HTERT RPE-1 (cell line): ENCODE results near the gene MGST1.
"Not testable (repeated sequence)": the region's sequence is repeated elsewhere in the genome, so short reads cannot be mapped to it uniquely, and the experiment has no call there.

Experiments used
- in situ Hi-C: fragments of 300-500 bp; cut with MboI; formaldehyde crosslinking; loops from 4 replicates; pipeline ENCODE4 v1.14.3; 2020; ENCODE audit warnings: low sequenced_read_pairs

The MGST1 gene

DNA sequence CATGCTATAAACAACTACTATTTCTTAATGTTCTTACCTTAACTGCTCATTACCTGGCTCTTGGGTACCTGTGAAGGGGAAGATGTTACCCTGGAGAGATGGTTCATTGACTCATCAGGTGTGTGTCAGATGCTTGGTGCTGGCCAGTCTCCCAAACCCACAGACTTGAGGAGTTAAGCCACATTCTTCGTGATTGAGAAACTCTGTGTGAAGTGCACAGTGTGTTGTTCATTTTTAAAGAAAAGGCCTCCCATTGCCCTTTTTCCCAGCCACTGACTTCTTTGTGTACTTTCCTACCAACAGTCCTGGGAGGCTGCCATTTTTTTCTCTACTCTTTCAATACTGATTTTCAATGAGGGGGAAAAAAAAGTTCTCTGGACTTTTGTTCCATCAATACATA lies 3.2 kb downstream of the MGST1 start:
- in situ Hi-C loops, result no loop called here

DNA sequence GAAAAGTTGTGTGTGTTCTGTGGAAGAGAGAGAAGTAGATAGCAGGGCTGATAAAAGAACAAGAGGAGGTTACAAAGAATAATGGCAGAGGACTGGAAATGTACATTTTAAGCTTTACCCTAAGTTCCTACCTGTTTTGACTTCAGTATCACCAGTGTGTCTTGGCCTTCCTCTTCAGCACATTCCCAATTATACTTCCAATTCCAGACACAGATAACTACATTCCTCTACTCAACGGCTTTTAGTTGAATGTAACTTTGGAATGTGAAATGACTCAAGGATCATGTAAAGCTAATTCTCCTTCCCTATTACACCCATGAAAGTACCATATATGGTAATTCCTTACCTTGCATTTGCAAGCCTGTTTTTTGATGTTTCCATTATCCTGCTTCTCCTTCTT lies 5.0 kb downstream of the MGST1 start:
- in situ Hi-C loops, result no loop called here

DNA sequence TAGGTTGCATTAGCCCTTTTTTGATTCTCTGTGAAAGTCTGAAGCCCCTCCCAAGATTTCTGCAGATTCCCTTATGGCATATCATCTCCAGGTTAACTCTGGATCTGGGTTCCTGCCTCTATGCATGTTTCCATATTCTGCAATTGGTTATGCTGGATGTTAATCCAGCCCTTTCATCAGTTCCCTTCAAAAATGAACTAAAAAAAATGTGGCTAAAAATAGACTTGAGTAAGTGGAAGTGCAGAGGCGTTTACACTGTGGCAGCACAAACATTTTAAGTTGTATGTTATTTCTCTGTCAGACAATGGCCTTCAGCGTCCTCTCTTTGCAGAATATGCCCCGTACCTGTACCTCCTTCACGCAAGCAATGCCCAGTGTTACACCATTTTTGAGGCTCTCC lies 11.4 kb downstream of the MGST1 start:
- in situ Hi-C loops, result no loop called here

DNA sequence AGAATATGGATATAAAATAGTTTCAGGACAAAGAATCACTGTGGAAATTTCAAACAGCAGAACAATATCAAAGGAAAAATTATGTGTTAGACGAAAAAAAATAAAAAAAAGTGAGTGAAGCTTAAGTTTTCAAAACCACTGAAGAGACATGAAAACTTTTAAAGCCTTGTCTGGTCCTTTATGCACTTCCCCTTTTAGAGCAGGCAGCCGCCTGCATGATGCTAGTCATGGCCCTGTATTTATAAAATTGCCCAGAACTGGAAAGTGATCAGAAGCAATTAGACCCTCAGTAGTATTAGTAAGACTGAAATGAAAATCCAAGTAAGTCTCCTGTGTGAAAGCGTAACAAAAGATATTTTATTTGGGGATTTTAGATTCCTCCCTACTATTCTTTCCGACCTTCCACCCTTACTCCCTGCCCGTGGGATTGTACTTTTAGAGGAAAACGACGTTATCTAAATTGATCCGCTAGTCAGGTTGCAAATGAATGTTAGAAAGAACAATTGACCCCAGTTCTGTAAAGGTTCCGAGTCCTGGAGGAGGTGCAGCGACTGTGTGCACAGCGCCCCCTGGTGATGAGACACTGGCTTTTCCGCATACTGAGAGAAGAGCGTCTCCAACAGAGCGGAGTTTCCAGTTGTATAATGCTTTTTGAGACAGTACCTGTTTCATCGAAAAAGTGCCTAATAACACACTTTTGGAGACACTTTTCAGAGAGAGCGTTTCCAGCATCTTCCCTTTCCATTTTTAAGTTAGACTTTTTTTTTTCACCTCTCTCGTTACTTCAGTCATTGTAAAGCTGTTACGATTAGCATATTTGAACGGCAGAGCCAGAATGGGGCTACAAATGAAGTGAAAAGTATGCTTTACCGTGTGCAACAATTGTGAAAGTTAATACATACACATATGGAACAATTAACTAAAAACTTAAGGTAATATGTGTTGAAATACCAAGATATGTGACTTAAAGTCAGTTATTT lies 12.4 kb downstream of the MGST1 start:
- in situ Hi-C loops, result no loop called here

DNA sequence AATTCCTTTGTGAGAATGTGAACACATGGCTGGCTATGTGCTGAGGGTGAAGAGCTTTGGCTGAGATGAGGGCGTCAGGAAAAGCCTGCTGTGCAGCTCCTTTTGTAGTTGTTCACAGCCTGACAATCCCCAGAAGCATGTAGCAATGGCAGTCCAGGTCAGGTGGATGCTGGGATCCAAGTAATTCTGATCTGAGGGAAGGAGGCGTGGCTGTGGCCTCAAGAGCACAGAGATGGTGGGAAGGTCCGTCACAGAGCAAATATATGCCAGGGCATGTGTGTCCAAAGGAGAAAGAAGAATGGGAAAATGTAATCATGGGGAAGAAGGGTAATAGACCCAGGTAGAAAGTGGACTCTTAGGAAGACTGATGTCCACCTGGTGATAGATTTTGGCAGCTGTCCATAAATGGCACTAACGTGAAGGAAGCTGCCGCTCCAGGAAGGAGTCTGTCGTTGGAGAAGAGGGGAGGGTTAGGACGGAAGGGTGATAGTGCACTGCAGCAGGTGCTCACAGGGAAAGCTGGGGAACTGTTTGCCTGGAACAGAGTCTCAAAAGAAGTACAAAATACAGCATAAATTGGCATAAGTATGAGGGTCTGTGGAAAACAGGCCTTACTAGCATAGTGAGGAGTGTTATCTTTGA lies 13.8 kb downstream of the MGST1 start:
- in situ Hi-C loops, result no loop called here

DNA sequence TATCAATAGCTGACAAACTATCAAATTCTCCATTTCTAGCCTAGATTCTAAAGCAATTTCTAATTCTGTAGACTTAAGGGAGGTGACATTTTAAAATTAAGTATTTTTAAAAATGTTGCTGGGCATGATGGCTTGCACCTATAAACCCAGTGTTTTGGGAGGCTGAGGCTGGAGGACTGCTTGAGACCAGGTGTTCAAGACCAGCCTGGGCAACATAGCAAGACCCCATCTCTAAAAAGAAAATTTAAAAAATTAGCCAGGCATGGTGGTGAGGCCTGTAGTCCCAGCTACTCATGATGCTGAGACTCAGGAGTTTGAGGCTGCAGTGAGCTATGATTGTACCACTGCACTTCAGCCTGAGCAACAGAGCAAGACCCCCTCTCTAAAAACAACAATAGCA lies 15.1 kb downstream of the MGST1 start:
- in situ Hi-C loops, result no loop called here

DNA sequence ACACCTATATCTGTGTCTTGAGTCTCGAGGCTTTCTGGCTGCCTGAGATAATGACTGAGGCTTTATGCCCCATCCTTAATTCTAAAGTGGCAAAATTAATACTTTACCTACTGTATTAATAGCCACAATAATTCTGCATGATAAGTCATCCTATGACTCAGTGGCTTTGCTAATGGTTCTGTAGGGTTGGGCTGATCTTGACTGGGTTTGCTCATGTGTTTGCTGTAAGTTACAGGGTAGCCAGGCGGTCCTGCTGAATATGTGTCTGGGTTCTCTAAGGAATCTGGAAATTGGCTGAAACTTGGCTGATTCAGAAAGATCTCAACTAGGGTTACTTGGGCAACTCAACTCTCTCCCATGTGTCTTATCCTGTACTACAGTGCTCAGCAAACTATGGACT lies 21.7 kb downstream of the MGST1 start:
- in situ Hi-C loops, result no loop called here

DNA sequence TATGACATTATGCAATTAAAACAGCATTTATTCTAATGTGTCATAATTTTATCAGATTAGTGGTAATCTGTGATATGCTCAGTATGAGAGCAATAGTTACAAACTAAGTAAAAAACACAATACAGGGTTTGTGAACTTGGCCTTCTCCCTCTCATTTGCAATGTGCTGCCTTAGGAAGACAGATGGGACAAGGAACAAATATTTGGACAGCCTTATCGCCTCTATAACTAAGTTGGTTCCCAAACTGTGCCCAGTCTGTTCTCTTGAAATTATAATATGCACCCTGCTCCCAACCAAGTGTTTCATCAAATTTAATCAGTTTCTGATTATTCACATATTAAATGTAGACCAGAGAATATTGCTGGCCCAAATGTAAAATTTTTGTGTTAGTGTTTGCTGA lies 22.7 kb downstream of the MGST1 start:
- in situ Hi-C loops, result no loop called here

DNA sequence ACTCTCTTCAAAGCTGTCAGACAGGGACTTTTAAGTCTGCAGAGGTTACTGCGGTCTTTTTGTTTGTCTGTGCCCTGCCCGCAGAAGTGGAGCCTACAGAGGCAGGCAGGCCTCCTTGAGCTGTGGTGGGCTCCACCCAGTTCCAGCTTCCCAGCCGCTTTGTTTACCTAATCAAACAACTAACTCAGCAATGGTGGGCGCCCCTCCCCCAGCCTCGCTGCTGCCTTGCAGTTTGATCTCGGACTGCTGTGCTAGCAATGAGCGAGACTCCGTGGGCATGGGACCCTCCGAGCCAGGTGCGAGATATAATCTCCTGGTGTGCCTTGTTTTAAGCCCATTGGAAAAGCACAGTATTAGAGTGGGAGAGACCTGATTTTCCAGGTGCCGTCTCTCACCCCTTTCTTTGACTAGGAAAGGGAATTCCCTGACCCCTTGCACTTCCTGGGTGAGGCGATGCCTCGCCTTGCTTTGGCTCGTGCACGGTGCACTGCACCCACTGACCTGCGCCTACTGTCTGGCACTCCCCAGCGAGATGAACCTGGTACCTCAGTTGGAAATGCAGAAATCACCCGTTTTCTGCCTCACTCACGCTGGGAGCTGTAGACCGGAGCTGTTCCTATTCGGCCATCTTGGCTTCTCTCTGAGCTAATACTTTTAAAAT lies 35.3 kb downstream of the MGST1 start:
- in situ Hi-C loops, result not testable (repeated sequence)

DNA sequence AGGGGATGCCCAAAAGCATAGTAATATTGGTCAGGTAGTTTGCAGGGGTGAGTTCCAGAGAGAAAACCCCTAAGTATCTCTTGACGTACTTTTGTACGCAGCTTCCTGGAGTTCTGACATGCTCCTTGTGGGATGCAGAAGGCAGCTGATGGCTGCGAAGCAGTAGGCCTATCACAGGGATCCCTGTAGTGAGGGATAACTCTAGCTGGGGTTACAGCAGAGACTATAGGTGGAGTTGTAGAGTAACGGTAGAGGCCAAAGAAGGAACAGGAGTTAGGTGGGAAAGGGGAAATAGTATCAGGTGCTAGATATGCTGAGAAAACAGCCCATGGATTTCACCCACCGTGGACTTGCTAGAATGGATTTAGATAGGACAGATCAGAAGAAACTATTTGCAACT lies 37.3 kb downstream of the MGST1 start:
- in situ Hi-C loops, result no loop called here

DNA sequence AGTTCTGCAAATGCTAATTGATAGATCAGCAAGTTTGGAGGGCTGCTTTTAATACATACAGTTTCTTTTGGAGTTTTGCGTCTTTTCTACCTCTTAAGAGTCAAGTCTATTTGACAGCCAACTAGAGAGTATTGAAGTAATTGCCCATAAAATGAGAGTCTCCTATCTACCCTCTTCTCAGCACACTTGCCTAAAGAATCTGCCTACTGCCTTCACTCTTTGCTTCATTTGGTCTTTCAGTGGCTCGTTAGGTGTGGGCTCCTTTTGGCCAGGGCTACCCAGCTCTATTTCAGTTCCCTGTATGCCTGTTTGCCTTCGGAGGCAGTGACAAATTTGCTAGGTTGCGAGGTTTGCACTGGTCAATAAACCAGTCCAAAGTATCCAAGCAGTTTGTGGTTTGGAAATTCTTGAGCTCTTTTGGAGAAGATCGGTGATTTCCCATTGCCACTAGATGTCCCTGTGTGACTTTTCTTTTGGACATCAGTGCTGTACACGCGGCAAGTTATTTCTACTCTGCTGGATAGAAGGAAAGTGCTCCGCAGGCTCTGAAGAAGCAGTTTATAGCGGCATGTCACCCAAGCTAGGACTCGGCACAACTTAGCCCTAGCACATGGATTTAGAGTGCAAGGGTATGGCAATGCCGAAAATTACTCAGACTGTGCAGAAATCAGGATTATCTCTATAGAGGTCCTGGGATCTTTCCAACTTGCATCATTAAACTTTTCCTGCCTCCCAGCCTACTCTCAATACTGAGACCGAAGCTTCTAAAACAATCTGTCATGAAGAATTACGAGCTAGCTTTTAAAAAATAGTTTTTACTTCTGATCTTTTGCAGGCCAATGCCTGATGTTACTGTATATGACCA lies 38.6 kb downstream of the MGST1 start:
- in situ Hi-C loops, result no loop called here

DNA sequence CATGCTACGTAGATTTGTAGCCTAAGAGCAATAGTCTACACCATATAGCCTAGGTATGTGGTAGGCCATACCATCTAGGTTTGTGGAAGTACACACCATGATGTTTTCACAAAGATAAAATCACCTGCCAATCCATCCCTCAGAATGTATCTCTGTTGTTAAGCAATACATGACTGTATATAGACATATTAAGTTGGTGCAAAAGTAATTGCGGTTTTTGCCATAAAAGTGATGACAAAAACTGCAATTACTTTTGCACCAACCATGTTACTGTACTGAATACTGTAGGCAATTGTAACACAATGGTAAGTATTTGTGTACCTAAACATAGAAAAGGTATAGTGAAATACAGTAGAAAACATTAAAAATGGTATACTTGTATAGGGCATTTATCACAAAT lies 40.5 kb downstream of the MGST1 start:
- in situ Hi-C loops, result no loop called here

DNA sequence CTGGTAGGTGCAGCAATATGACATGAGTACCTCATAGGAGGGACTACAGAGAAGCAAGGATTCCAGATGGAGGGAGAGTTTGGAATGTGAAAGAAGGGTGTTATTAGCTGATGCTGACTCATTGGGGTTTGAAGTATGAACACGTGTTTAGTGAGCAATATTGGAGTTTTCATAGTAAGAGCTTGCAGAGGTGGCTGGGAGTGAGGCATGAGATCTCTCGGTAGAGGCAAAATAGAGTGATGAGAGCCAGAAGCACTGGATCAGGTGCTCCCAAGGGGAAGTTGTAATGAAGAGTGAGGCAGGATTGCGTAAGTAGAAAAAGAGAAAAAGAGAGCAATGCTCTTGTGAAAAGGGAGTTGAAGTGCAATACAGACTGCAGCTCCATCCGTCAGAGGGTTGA lies 42.1 kb downstream of the MGST1 start:
- in situ Hi-C loops, result no loop called here

DNA sequence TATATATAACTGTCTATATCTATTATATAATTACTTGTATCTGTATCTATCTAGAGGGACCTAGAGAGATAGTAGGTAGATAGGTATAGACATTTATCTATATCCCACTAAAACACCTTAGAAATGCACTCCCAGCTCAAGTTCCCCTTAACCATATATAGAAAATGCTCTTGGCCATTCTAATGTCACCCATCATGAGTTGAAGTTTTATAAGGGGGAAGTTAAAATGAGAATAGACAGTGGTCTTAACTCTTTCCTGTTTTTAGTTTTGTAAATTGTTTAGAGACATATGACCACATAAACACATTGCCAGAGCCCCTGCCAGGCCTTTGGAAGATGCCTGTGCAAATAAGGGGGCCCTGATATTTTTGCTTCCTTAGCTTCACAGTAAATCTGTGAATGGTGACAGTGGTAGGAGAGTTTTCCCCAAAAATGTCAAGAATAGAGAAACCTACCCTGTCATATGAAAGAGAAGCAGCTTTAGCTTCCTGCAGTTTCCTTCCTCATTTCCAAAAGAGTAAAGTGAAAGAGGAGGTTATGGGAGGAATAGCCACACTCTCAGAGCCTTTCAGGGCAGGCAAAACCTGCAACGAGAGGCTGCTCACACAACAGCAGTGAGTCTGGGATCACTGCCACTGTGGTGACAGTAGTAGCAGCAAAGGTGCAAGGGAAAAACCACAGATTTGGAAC lies 45.5 kb downstream of the MGST1 start:
- in situ Hi-C loops, result no loop called here

DNA sequence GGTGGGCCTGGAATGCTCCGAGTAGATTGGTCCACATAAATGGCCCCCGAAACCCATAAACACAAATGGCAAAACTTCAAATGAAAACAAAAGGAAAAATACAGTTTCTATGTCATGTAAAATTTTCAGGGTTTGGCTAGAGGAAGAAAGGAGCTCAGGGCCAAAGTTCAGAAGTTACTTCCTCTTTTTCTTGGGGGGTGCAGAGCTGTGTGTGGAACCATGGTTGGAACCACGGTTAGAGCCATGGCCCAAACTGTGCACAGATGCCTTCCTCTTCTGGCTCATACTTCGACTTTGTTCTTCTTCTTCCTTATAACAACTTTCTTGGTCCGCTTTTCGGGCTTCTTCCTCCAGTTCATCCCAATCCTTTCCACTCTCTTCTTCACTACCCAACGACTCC lies 51.7 kb downstream of the MGST1 start:
- in situ Hi-C loops, result no loop called here

DNA sequence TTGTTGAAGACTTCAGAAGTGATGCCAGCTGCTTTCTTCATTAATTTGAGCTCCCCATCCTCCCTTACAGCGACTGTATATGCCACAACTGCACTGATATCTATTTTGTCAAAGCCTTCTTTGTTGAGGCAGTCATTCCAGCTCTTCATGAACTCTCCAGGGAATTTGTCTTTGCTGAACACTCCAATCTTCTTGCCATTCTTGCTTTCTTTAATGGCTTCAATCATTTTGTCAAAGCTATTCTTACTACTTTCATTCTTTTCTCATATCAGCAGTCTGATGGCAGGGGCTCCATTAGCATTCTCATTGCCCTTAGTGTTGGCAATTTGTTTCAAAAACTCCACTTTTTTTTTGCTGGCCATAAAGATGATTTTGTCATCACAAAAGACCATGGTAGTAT lies 54.4 kb downstream of the MGST1 start:
- in situ Hi-C loops, result not testable (repeated sequence)

DNA sequence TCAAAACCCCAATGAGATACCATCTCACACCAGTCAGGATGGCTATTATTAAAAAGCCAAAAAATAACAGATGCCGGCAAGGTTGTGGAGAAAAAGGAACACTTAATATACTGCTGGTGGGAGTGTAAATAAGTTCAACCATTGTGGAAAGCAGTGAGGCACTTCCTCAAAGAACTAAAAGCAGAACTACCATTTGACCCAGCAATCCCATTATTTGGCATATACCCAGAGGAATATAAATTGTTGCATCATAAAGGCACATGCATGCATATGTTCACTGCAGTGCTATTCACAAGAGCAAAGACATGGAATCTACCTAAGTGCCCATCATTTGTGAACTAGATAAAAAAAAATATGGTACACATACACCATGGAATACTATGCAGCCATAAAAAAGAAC lies 59.9 kb downstream of the MGST1 start:
- in situ Hi-C loops, result no loop called here
